DND-41 (cell line): ENCODE results near the gene JAKMIP1.

Source experiments
- ATAC-seq: fragments of 200-7000 bp; cut with Tn5 transposase; 3 replicates; pipeline ENCODE4 v1.9.1; 2021; ENCODE audit warnings: low read depth; ENCODE audit not compliant: insufficient read depth
- DNase-seq: peaks from one replicate; pipeline ENCODE4 v3.0.0-alpha.2; 2020
- H2AFZ ChIP-seq: 2 replicates; pipeline ENCODE4 v1.6.0; 2012; ENCODE audit warnings: low read depth, low read length
- H3K27ac ChIP-seq: 2 replicates; pipeline ENCODE4 v1.5.1; 2012; ENCODE audit warnings: low read length, inconsistent platforms
- H3K27me3 ChIP-seq: fragments of 200-600 bp; sonication (generic); 2 replicates; pipeline ENCODE4 v1.6.0; 2012; ENCODE audit warnings: low read length, mild to moderate bottlenecking, inconsistent platforms; ENCODE audit not compliant: insufficient read depth, poor library complexity
- H3K36me3 ChIP-seq: 2 replicates; pipeline ENCODE4 v1.5.1; 2012; ENCODE audit warnings: low read length, inconsistent platforms; ENCODE audit not compliant: insufficient read depth
- H3K4me1 ChIP-seq: 2 replicates; pipeline ENCODE4 v1.5.1; 2012; ENCODE audit warnings: mild to moderate bottlenecking, low read length; ENCODE audit not compliant: insufficient read depth
- H3K4me2 ChIP-seq: 2 replicates; pipeline ENCODE4 v1.6.0; 2012; ENCODE audit warnings: mild to moderate bottlenecking, moderate library complexity, low read length, inconsistent platforms; ENCODE audit not compliant: insufficient read depth
- H3K4me3 ChIP-seq, 2 experiments: fragments of 200-600 bp in 1 of 2; shearing (Covaris generic) in 1 of 2; 2 replicates each; pipeline ENCODE4 v1.5.1; 2012 to 2016; ENCODE audit warnings: inconsistent platforms in 2 of 2, low read length in 2 of 2, mild to moderate bottlenecking in 2 of 2, low read depth in 1 of 2, moderate library complexity in 1 of 2
- H3K79me2 ChIP-seq: 2 replicates; pipeline ENCODE4 v1.6.0; 2012; ENCODE audit warnings: low read length, inconsistent platforms; ENCODE audit not compliant: insufficient read depth
- H3K9ac ChIP-seq: 2 replicates; pipeline ENCODE4 v1.6.0; 2012; ENCODE audit warnings: low read depth, mild to moderate bottlenecking, inconsistent platforms, low read length, moderate library complexity
- H3K9me3 ChIP-seq: 2 replicates; pipeline ENCODE4 v1.5.1; 2012; ENCODE audit warnings: low read length, moderate library complexity, mild to moderate bottlenecking, inconsistent platforms; ENCODE audit not compliant: insufficient read depth, severe bottlenecking
- H4K20me1 ChIP-seq: 2 replicates; pipeline ENCODE4 v1.6.0; 2012; ENCODE audit warnings: low read length; ENCODE audit not compliant: insufficient read depth
- CTCF ChIP-seq: IDR thresholded peaks from 2 replicates; pipeline ENCODE4 v1.5.1; 2012; ENCODE audit warnings: borderline replicate concordance, low read length, moderate library complexity, mild to moderate bottlenecking; ENCODE audit not compliant: poor library complexity, severe bottlenecking; ENCODE audit errors: extremely low read depth
- EZH2 ChIP-seq: IDR thresholded peaks from 3 replicates; pipeline ENCODE4 v1.6.1; 2012; ENCODE audit warnings: borderline replicate concordance, low read depth, mild to moderate bottlenecking, moderate library complexity, low read length, inconsistent platforms; ENCODE audit not compliant: severe bottlenecking

Gene JAKMIP1

GRCh38 chr4:6165766-6166165 lies 34.6 kb downstream of the JAKMIP1 start:
- ATAC-seq (no peak), DNase-seq (no peak)
- Histone ChIP-seq H3K4me3 (no peak overlapping the region), H3K27me3 (no peaks in the 10 kb centered on the region), H3K4me2 (no peak overlapping the region), H3K79me2 (no peaks in the 10 kb centered on the region), H3K9me3 (peaks cover 9% of the 10 kb centered on the region), H2AFZ (no peak overlapping the region), H3K9ac (no peak overlapping the region), H3K4me1 (no peaks in the 10 kb centered on the region), H3K27ac (no peak overlapping the region), H3K36me3 (no peaks in the 10 kb centered on the region), H4K20me1 (no peaks in the 10 kb centered on the region)
- TF ChIP-seq EZH2 (no peak), CTCF (no peak)

DNA sequence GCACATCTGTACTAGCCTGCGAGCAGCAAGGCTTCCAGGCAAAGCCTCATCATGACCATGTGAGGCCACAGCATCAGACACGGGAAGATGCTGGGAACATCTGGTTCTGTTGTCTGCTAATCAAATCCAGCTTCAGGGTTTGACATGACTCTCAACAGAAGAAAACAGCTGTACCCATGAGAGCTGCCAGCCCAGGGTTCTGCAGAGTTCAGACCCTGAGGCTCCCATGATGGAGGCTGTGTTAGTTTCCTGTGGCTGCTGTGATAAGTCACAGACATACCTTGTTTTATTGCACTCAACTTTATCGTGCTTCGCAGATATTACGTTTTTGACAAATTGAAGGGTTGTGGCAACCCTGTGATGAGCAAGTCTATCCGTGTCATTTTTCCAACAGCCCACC lies 37.5 kb downstream of the JAKMIP1 start:
- H3K4me3 ChIP-seq: no peak overlapping the region
- H3K27me3 ChIP-seq: no peaks in the 10 kb centered on the region
- H3K9ac ChIP-seq: no peak overlapping the region
- no peak overlapping the region for H3K27ac ChIP-seq
- no peak overlapping the region for H3K4me2 ChIP-seq
- TF ChIP-seq CTCF (no peak), EZH2 (no peak)
- no peaks in the 10 kb centered on the region for H4K20me1 ChIP-seq
- H3K9me3 ChIP-seq: peaks cover 9% of the 10 kb centered on the region
- H2AFZ ChIP-seq: no peak overlapping the region
- DNase-seq: no peak
- no peaks in the 10 kb centered on the region for H3K36me3 ChIP-seq
- no peak for ATAC-seq
- no peaks in the 10 kb centered on the region for H3K79me2 ChIP-seq
- H3K4me1 ChIP-seq: no peaks in the 10 kb centered on the region

DNA sequence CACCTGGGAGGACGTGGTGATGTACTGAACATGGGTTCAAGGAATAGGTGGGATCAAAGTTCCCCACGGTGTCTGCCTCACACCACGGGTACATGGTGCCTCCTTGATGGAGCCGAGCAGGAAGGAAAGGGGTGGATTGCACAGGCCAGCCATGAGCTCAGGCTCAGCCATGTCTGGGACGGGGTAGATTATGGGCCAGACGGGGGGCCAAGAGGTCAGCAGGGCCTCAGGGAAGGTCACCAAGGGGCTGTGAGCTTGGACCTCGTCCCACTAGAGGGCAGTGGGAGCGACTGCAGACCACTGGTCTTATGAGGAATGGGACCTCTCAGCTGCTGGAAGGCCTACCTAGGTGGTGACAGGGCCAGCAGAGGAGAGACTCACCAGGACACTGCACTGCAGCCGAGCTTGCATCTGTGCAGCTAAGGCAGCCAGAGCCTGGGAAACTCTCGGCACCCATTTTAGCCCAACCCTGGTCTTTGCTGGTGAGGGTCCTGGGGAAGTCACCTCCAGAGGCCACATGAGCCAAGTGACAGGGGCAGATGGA lies 38.4 kb downstream of the JAKMIP1 start:
- Histone ChIP-seq H3K27me3 (no peaks in the 10 kb centered on the region), H4K20me1 (no peaks in the 10 kb centered on the region), H3K9me3 (peaks cover 9% of the 10 kb centered on the region), H3K4me2 (no peak overlapping the region), H3K4me3 (no peak overlapping the region), H3K36me3 (no peaks in the 10 kb centered on the region), H3K79me2 (no peaks in the 10 kb centered on the region), H3K4me1 (no peaks in the 10 kb centered on the region), H3K9ac (no peak overlapping the region), H3K27ac (no peak overlapping the region), H2AFZ (no peak overlapping the region)
- TF ChIP-seq CTCF: no peak
- no peak for TF ChIP-seq EZH2
- no peak for ATAC-seq
- no peak for DNase-seq

GRCh38 chr4:6160536-6160935 lies 39.8 kb downstream of the JAKMIP1 start:
- Histone ChIP-seq H3K4me2 (no peak overlapping the region), H3K9me3 (peaks cover 9% of the 10 kb centered on the region), H3K4me1 (no peaks in the 10 kb centered on the region), H3K27ac (no peak overlapping the region), H3K9ac (no peak overlapping the region), H3K4me3 (no peak overlapping the region), H2AFZ (no peak overlapping the region), H3K36me3 (no peaks in the 10 kb centered on the region), H3K79me2 (no peaks in the 10 kb centered on the region), H4K20me1 (no peaks in the 10 kb centered on the region), H3K27me3 (no peaks in the 10 kb centered on the region)
- no peak for TF ChIP-seq CTCF
- TF ChIP-seq EZH2: no peak
- ATAC-seq (no peak), DNase-seq (no peak)
